GM10266 (cell line): ENCODE data around the gene CHST12.

Source experiments
- DNase-seq: peaks from one replicate; pipeline ENCODE4 v3.0.0; 2012; ENCODE audit errors: extremely low spot score
- TF ChIP-seq, protein P1 (sequence below): IDR thresholded peaks from 2 replicates; pipeline ENCODE4 v1.5.1; 2012; ENCODE audit warnings: mild to moderate bottlenecking, low read depth; ENCODE audit not compliant: control insufficient read depth, insufficient read depth; ENCODE audit errors: missing control alignments

Gene CHST12

DNA sequence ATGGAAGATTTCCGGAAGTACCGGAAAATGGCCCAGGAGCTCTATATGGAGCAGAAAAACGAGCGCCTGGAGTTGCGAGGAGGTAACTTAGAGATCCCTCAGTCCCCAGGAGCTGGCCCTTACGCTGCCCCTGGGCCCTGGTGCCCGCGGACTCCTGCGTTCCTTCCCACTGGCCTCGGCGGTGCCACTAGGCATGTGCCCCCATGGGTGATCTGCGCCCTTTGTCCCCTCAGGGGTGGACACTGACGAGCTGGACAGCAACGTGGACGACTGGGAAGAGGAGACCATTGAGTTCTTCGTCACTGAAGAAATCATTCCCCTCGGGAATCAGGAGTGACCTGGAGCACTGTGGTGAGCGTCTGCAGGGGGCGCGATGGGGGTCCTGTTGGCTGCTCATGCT is 24.2 kb upstream of the CHST12 start:
- DNase-seq = no peak
- TF ChIP-seq, protein P1, sequence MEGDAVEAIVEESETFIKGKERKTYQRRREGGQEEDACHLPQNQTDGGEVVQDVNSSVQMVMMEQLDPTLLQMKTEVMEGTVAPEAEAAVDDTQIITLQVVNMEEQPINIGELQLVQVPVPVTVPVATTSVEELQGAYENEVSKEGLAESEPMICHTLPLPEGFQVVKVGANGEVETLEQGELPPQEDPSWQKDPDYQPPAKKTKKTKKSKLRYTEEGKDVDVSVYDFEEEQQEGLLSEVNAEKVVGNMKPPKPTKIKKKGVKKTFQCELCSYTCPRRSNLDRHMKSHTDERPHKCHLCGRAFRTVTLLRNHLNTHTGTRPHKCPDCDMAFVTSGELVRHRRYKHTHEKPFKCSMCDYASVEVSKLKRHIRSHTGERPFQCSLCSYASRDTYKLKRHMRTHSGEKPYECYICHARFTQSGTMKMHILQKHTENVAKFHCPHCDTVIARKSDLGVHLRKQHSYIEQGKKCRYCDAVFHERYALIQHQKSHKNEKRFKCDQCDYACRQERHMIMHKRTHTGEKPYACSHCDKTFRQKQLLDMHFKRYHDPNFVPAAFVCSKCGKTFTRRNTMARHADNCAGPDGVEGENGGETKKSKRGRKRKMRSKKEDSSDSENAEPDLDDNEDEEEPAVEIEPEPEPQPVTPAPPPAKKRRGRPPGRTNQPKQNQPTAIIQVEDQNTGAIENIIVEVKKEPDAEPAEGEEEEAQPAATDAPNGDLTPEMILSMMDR = no peak

DNA sequence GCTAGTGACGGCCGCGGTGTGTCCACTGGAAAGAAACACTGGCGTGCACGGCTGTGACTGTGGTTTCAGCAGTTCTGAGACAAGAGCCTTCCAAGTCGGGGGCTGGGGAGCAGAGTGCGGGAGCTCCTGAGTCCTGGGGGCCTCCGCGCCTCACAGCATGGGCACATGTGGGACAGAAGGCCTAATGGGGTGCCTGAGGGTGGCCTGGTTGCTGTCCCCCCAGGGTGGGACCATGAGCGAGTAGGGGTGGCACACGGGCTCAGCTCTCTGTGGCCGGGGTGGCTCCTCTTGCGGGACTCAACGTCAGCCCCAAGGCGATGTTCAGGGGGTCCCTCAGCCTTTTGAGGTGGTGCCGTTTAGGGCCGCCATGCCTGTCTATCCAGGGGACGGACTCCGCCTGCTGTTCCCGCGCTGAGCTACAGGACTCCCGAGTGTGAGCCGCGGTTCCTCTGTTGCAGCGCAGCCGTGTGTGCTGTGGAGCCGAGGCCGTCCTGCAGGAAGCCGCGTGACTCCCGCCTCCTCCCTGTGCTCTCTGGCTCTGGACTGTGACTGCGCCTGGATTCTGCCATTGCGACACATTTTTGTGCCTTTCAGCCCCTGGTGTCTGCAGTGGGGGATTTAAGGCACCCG is 23.5 kb upstream of the CHST12 start:
- TF ChIP-seq, protein P1 = no peak
- no peak for DNase-seq

DNA sequence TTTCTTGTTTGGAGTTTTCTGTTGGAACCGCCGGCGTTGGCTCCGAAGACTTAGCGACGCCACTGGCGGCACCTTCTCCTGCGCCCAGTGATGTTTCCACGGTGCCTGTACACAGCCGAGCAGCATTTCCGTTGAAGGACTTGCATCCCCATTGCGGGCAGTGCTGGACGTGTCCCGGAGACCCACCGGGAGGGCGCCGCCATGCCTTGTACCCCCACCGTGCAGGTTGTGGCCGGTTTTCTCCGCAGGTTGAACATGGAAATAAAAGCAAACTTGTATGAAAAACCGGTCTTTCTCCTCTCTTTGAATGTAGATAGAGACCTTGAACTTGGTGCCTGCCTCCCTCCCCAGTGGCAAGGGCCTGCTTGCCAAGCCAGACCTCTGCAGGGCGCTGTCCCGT is 22.9 kb upstream of the CHST12 start:
- DNase-seq = no peak
- TF ChIP-seq, protein P1 = no peak

DNA sequence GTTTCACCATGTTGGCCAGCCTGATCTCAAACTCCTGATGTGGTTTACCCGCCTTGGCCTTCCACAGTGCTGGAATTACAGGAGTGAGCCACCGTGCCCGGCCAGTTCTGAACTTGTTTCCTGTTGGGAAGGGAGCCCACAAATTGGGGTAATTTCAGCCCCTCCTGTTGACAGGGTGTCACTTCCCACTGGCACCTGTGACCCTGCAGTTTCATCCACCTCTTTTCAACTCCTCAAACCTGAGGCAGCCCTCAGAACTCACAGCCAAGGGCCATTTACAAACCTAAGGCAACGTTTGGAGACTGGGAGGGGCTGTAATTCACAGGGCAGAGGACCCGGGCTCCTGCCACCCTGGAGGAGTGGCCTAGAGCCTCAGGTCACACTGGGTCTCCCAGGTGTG is 22.2 kb upstream of the CHST12 start:
- no peak for DNase-seq
- TF ChIP-seq, protein P1 = no peak

DNA sequence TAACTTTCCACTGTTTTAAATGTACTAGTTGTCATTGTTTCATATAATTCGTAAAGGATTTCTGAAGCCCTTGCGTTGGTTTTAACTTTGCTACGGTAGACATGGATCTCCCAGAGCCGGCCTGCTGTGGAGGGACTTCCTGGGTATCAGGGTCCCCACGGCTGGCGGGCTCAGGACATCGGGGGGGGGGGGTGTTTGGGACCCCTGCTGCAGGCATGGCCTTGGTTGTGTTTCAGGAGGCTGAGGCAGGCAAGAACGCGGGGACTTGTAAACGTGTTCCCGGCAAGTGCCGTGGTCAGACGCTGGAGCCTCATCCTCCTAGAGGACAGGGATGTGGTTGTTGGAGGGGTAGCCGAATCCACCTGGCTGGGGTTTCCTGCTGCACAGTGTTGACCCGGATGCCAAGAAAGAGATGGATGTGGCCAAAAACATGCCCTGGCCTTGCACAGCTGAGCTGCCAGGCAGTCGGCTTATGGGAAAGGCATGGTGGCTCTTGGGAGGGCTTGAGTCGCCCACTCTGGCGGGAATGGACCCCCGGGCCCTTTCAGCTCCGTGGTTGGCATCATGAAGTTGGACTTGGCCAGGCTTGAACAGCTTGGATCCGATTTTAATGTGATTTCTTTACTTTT is 21.4 kb upstream of the CHST12 start:
- TF ChIP-seq, protein P1 = no peak
- no peak for DNase-seq

DNA sequence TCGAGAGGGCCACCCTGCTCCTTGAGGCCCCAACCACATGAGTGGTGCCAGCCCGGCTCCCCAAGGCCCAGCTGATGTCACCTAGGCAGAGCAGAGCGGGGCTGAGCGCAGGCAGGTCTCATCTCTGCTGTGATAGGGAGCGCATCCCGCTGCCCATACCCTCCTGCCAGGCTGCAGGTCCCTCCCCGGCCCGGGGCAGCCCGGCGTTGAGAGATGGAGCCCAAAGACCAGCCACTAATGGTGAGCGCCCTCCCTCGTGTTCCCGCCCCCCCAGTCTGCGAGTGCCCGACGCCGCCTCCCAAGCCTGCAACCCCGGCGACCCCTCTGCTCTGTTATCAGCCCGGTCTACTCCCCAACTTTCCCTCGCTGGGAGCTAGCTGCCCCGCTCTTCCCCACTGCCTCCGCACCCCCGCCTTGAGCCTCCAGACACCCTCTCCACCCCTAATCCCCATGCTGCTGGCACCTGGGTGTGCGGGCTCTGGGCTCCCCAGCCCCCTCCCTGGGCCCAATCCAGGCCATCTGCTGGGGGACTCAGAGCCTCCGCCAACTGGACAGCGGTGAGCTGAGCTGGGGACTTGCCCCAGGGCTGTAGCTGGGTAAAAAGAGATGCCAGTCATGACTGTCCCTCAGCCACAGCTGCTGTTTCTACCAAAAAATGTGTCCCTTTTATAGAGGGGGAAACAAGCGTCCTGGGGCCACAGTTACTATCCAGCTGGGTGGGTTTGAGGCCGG is 19.7 kb upstream of the CHST12 start:
- TF ChIP-seq, protein P1 = no peak
- no peak for DNase-seq
